Adrenal gland (tissue), 5 donors: ENCODE results near the gene KCNMA1.

Experiments used
- POLR2A ChIP-seq, 2 donors: fragments of 450-650 bp; IDR thresholded peaks; one replicate each; pipeline ENCODE4 v1.6.1; 2017; ENCODE audit warnings: antibody characterized with exemption in 2 of 2, mild to moderate bottlenecking in 2 of 2, moderate library complexity in 1 of 2
- TF ChIP-seq, protein P1 (sequence below), 6 experiments: fragments of 450-650 bp in 4 of 6; fragments of 200-600 bp in 2 of 6; sonication (generic) in 1 of 6; IDR thresholded peaks; 1 replicate in 5 of 6; 2 replicates in 1 of 6; pipeline versions ENCODE4 v1.5.1 to v1.8.0; 2016 to 2021; ENCODE audit warnings: antibody characterized with exemption in 6 of 6, mild to moderate bottlenecking in 2 of 6, moderate library complexity in 1 of 6
- donor health status: DM: no; HTN: no; CAD: no.

DNA sequence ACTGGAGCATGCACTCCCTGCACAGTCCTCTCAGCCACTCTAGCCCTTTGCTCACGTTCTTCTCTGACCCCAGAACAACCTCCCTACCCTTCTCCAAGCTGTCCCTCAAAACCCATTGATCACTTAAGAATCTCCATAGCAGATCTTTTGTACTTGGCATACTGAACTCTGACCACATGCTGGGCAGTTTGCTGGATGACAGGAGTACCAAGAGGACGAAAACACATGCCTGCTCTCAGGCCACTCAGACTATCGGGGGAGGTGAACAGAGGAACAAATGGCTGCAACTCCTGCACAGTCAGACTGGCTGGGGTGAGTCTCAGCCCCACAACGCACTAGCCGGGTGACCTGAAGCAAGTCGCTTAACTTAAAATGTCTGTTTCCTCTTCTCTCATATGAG is 52.7 kb downstream of the KCNMA1 start:
- no peak for TF ChIP-seq POLR2A (IDR thresholded peaks at IDR 0.05)
- TF ChIP-seq, protein P1, sequence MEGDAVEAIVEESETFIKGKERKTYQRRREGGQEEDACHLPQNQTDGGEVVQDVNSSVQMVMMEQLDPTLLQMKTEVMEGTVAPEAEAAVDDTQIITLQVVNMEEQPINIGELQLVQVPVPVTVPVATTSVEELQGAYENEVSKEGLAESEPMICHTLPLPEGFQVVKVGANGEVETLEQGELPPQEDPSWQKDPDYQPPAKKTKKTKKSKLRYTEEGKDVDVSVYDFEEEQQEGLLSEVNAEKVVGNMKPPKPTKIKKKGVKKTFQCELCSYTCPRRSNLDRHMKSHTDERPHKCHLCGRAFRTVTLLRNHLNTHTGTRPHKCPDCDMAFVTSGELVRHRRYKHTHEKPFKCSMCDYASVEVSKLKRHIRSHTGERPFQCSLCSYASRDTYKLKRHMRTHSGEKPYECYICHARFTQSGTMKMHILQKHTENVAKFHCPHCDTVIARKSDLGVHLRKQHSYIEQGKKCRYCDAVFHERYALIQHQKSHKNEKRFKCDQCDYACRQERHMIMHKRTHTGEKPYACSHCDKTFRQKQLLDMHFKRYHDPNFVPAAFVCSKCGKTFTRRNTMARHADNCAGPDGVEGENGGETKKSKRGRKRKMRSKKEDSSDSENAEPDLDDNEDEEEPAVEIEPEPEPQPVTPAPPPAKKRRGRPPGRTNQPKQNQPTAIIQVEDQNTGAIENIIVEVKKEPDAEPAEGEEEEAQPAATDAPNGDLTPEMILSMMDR (IDR thresholded peaks at IDR 0.05), result no peak
